HG03045 (cell line): ENCODE results near the gene CELF2.

Experiments used
- ATAC-seq: cut with Tn5 transposase; IDR thresholded peaks from one replicate; pipeline ENCODE4 v1.9.1; 2021; ENCODE audit warnings: mild to moderate bottlenecking, moderate library complexity; ENCODE audit not compliant: unreplicated experiment

The CELF2 gene

DNA sequence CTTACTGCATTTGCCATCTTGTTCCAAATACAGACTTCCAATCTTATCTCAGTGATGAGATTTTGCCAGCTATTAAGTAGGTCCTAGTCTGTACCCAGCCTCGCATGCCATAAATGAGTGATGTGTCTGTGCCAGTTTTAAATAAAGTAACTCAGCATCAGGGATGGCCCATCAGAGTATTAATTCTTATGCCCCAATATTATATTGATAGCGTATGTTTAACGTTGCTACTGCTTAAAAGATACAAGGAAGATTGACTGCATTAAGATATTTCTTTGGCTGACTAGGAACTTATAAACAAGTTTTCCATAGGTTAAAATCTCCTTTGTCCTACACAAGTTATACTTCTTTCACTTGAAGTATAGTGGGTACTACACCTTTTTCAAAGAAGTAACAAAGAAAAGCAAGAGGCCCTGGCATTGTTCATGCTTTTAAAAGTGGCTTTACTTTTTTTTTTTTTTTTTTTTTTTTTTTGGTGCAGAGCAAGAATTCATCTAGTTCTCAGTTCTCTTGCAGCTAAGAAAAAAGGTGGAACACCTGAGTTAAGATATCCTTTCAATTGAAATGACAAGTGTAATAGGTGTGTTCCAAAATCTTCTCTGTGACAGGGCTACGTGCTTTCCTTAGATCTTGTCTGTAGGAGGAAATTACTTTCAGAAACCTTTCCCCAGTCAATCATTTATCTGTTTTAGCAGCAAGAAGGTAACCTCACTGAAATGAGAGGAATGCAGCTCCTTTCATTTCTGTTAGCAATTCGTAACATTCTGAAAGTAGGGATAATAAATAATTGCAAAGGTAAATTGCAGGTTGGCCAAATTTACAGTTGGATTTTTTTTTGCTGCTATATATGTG lies 245.0 kb downstream of the CELF2 start:
- no peak for ATAC-seq

- no peak for ATAC-seq
Observed at GRCh38 chr10:11263767-11264166, 246.1 kb downstream of the CELF2 start.

DNA sequence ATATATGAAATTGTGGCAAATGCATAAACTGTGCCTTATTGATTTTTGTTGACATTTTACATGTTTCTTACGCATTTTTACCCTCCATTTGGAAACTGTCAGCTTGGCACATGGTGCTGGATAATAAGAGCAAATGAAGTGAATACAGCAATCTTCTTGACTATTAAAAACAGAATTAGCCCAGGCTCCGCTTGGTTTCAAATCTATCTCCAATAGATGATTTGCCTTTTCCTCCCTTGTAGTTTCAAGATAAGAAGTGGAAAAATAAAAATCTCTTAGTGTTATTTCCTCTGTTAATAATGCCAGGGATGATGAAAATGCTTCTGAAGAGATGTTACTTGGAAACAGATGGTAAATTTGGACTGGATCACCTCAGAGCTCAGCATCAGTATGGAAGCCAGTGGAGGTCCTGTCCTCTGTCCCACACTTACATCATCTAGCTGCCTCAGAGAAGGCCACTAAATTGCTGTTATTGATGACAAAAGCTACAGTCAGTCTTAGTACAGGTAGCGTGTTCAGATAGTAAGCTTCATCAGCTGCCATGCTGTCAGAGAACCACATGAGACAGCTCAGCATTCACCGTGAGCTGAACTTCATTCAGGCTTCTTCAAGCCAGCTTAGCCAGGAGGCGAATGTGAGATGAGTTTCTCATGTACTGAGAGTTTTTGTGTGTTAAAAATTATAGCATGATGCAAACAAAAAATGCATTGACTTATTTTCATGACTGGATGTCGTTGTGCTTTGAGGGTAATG lies 246.8 kb downstream of the CELF2 start:
- ATAC-seq: no peak

DNA sequence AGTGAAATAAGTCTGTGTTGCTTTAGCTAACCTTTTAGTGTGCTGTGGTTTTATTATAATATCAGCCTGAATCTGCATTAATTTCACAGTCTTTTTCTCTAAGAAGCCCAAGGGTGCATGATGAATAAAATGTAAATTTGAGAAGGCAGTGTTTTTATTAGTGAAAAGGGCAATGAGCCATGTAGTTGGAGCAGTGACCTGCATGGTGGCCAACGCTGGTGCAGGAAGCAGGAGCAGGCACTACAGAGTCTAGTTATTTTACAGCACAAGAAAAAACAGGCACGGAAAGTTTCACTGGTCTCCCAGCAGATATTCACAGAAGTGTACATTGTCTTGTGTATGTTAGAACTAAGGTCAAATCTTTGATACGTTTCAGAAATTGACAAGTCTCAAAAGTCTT lies 247.8 kb downstream of the CELF2 start:
- ATAC-seq: no peak

GRCh38 chr10:11266426-11266825 lies 248.8 kb downstream of the CELF2 start:
- no peak for ATAC-seq

GRCh38 chr10:11270135-11270857 lies 252.6 kb downstream of the CELF2 start:
- peak; percentile 65 for ATAC-seq

DNA sequence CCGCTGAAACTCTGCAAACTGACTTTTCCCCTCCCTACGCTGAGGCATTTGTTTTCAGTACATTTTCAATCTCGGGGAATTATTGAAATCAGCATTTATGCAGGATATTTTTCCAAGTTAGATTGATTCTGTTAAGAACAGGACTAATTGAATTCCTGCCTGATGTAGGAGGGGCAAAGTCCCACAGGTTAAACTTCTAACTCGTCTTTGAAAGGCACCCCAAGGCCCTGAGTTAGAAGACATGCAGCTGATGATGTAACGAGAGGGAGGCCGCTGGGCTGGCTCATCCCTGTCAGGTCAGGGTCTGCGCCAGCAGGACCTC lies 253.1 kb downstream of the CELF2 start:
- no peak for ATAC-seq

DNA sequence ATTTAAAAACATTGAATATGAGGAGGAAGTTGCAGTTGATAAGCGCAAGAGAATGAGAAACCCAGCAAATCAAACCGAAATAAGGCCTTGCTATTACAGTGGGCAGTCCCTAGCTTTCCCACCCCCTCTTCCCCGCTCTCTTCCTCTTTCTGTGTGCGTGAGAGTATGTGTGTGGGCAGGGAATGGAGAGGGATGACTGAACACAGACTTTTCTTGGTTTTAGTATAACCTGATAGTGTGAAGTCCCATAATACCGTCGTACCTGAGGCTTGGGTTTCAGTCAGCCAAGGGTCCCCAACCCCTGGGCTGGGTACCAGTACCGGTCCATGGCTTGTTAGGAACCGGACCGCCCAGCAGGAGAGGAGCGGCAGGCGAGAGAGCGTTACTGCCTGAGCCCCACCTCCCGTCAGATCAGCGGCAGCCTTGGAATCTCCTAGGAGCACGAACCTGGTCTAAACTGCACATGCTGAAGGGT lies 255.3 kb downstream of the CELF2 start:
- peak; percentile 42 for ATAC-seq

GRCh38 chr10:11274452-11274851 lies 256.8 kb downstream of the CELF2 start:
- no peak for ATAC-seq

GRCh38 chr10:11275651-11276050 lies 258.0 kb downstream of the CELF2 start:
- ATAC-seq: no peak

DNA sequence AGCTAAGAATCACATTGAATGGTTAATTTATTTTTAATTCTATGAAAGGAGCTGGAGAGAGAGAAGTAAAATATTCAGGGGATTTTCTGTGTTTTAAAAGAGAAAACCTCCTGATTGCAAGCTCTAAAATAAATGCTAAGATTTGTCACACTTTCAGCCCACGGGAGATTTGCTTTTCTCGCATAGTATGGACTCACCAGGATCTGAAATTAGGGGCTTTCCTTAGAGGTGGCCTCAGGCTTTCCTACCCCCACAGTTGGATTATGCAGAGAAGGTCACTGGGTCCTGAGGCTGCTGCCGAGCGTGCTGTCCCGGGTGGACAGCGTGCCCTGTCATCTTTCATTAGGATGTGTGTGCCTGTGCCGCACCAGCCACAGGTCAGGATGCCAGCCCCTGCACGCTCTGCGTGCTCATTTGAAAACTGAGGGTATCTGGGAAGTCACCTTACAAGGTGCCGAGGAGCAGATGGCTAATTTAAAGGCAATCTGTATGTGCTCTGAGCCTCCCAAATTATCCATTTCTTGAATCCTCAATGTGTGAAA lies 258.8 kb downstream of the CELF2 start:
- ATAC-seq: no peak

GRCh38 chr10:11279314-11279713 lies 261.6 kb downstream of the CELF2 start:
- no peak for ATAC-seq

DNA sequence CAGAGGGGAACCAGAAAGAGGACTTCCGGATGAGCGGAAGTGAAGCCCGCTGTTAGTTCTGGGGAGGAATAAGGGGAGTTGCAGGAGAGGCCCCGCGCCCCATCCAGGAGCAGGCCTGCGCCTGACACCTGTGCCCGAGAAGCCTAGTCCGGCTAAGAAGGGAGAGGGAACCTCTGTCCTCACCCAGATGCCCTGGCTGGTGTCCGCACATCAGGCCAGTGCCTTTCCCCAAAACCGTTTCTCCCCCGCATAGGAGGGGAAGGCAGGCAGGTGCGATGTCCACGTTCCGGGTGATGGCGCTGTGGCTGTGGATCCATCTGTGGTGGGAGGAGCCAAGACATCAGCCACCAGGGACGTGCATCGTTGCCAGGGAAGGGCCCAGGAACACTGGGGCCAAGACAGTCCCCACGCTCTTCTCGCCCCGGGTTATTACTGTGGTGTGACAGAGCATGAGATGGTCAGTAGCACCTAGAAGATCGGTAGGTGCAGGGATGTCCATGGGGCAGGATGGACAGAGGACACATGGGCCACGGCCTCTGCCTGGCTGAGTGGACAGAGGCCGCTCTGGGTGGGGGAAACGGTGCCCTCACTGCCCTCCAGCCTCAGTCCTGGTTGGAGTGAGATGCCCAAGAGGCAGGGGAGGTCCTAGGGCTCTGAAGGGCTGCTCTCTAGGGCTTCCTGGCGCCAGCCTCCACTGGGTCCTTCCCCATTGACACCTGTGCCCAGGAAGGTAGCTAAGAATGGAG lies 262.7 kb downstream of the CELF2 start:
- ATAC-seq: no peak

DNA sequence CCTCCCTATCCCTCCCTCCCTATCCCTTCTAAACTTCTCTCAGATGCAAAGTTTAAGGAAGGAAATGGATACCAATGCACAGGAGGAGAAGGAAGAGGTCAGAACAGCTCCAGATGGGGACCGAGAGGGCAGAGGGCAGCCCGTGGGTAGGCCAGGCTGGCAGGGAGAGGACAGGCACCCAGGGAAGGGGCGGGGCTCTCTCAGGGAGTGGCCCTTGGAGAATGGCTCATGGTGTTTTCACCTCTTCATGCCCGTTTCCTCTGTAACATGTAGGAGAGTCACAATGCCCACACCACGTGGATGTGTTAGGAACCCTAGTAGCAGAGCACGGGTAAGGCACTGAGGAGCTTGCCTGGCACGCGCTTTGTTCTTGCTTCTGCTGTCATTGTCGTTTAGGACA lies 264.5 kb downstream of the CELF2 start:
- no peak for ATAC-seq

- no peak for ATAC-seq
Observed at GRCh38 chr10:11282661-11283060, 265.0 kb downstream of the CELF2 start.

DNA sequence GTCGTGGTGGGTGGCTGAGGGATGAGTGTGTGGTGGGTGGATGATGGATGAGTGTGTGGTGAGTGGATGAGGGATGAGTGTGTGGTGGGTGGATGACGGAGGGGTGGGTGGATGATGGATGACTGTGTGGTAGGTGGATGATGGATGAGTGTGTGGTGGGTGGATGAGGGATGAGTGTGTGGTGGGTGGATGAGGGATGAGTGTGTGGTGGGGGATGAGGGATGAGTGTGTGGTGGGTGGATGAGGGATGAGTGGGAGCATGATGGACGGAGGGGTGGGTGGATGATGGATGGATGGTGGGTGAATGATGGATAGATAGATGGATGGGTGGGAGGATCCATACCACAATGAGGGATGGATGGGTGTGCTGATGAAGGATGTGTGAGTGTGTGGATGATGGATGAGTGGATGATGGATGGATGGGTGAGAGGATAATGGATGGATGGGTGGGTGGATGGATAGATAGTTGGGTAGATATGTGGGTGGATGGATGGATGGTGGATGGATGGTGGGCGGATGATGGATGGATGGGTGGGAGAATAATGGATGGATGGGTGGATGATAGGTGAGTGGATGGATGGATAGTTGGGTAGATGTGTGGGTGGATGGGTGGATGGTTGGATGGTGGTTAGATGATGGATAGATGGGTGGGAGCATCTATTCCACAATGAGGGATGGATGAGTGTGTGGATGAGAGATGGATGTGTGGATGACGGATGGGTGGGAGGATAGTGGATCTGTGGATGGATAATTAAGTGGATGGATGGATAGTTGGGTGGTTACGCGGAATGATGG lies 266.8 kb downstream of the CELF2 start:
- no peak for ATAC-seq

DNA sequence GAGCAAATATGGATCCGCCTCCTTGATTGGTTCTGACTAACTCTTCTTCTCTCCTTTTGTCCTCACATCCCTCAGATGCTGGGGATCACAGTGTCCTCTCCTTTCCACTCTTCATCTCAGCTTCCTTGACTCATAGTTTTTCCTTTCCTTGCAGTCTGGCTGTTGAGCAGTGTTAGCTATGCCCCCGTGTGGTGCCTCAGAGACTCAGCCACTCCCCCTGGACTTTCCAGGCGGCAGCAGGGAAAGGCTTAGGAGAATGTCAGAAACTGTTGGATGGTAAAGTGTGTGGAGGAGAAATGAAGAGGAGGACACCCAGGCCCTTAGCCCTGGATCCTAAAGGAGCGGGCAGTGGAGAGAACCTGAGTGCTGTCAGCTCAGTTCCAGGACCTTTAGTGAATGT lies 267.5 kb downstream of the CELF2 start:
- no peak for ATAC-seq

GRCh38 chr10:11286261-11286852 lies 268.7 kb downstream of the CELF2 start:
- peak; percentile 80 for ATAC-seq

DNA sequence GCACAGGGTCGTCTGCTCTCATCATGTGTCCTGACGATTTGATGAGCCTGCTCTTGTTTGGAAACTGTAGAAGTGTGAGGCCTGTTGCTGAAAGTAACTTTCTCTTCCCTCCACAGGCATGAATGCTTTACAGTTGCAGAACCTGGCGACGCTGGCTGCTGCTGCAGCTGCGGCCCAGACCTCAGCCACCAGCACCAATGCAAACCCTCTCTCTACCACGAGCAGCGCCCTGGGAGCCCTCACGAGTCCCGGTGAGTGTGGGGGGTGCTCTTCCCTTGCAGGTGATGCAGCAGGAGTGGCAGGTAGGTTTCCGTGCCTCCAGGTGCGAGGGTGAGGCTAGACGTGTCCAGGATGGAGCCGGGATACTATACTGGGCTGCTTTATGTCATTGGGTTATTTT lies 270.6 kb downstream of the CELF2 start:
- ATAC-seq: no peak
